IMR-90 (cell line): ENCODE data around the gene ACTN1. TPM values are rescaled to one million over a fixed set of nuclear protein-coding genes. Genes with fewer than 3 reads are reported as not detected.
A peak's percentile ranks its signal among the peaks of the same experiment; 100 is the strongest.

ENCODE experiments used
- ATAC-seq: fragments of 200-7000 bp; cut with Tn5 transposase; 2 replicates; pipeline ENCODE4 v1.9.1; 2020; ENCODE audit warnings: low read depth, mild to moderate bottlenecking, moderate library complexity
- BruUV-seq: library from RNA; stranded (reverse); fragments of 400-500 nt; replicated peaks from 2 replicates; lab custom pipeline; 2021; lab: Mats Ljungman, UMichigan
- CTCF ChIA-PET: fragments of 300-600 bp; formaldehyde crosslinking; extraction: SDS; loops from one replicate; lab custom pipeline; 2021; ENCODE audit warnings: antibody characterized with exemption; lab: Yijun Ruan, JAX
- POLR2A ChIA-PET: fragments of 300-600 bp; sonication (Branson Sonifier 250); formaldehyde crosslinking; loops from one replicate; lab custom pipeline; 2022; ENCODE audit warnings: antibody characterized with exemption; ENCODE audit not compliant: unreplicated experiment; lab: Charles Lee
- DNase-seq: peaks from one replicate; pipeline ENCODE4 v3.0.0; 2013
- H2AFZ ChIP-seq: replicated peaks from 2 replicates; pipeline ENCODE3; 2013; ENCODE audit warnings: low read length, mild to moderate bottlenecking; ENCODE audit not compliant: poor library complexity
- H2AK5ac ChIP-seq: 2 replicates; pipeline ENCODE4 v1.6.1; 2013; ENCODE audit warnings: low read depth, low read length, inconsistent platforms
- H2AK9ac ChIP-seq: replicated peaks from 2 replicates; pipeline ENCODE3; 2013; ENCODE audit warnings: mild to moderate bottlenecking, low read depth, low read length, moderate library complexity; ENCODE audit not compliant: poor library complexity
- H2BK120ac ChIP-seq: 2 replicates; pipeline ENCODE4 v1.6.1; 2013; ENCODE audit warnings: low read depth, low read length, inconsistent platforms
- H2BK15ac ChIP-seq: 3 replicates; pipeline ENCODE4 v1.6.1; 2013; ENCODE audit warnings: low read depth, low read length, inconsistent platforms
- H2BK20ac ChIP-seq: 2 replicates; pipeline ENCODE4 v1.6.1; 2013; ENCODE audit warnings: low read depth, mild to moderate bottlenecking, inconsistent platforms, low read length, moderate library complexity
- H2BK5ac ChIP-seq: 2 replicates; pipeline ENCODE4 v1.6.1; 2013; ENCODE audit warnings: mild to moderate bottlenecking, low read depth, low read length, inconsistent platforms; ENCODE audit not compliant: poor library complexity, severe bottlenecking
- H3K14ac ChIP-seq: replicated peaks from 2 replicates; pipeline ENCODE4 v1.6.1; 2013; ENCODE audit warnings: low read depth, low read length, inconsistent platforms
- H3K18ac ChIP-seq: 2 replicates; pipeline ENCODE4 v1.6.1; 2013; ENCODE audit warnings: low read depth, low read length, control low read depth
- H3K23ac ChIP-seq: 2 replicates; pipeline ENCODE4 v1.6.1; 2013; ENCODE audit warnings: low read depth, low read length, inconsistent platforms
- H3K27ac ChIP-seq: 2 replicates; pipeline ENCODE4 v1.5.1; 2013; ENCODE audit warnings: mild to moderate bottlenecking, control low read depth, low read length; ENCODE audit not compliant: insufficient read depth
- H3K27me3 ChIP-seq: 2 replicates; pipeline ENCODE4 v1.6.1; 2013; ENCODE audit warnings: low read length; ENCODE audit not compliant: control insufficient read depth, insufficient read depth
- H3K36me3 ChIP-seq: 2 replicates; pipeline ENCODE4 v1.6.1; 2013; ENCODE audit warnings: low read length, mixed read lengths; ENCODE audit not compliant: control insufficient read depth, insufficient read depth
- H3K4ac ChIP-seq: 2 replicates; pipeline ENCODE4 v1.6.1; 2013; ENCODE audit warnings: low read depth, low read length, inconsistent platforms
- H3K4me1 ChIP-seq: 2 replicates; pipeline ENCODE4 v1.6.1; 2013; ENCODE audit warnings: low read length, mixed read lengths; ENCODE audit not compliant: control insufficient read depth, insufficient read depth
- H3K4me2 ChIP-seq: 2 replicates; pipeline ENCODE4 v1.6.1; 2013; ENCODE audit warnings: low read depth, mild to moderate bottlenecking, control low read depth, low read length, moderate library complexity
- H3K4me3 ChIP-seq: 2 replicates; pipeline ENCODE4 v1.5.1; 2013; ENCODE audit warnings: low read depth, mild to moderate bottlenecking, control low read depth, low read length, moderate library complexity; ENCODE audit not compliant: insufficient read depth
- H3K56ac ChIP-seq: 2 replicates; pipeline ENCODE4 v1.6.1; 2013; ENCODE audit warnings: low read length, inconsistent platforms; ENCODE audit not compliant: insufficient read depth; ENCODE audit errors: extremely low read depth
- H3K79me1 ChIP-seq, 2 experiments: 2 replicates each; pipeline ENCODE4 v1.6.1; 2013; ENCODE audit warnings: low read length in 2 of 2, inconsistent platforms in 1 of 2, low read depth in 1 of 2
- H3K9ac ChIP-seq: 2 replicates; pipeline ENCODE4 v1.6.1; 2013; ENCODE audit warnings: low read depth, low read length, control low read depth
- H3K9me1 ChIP-seq: 2 replicates; pipeline ENCODE4 v1.6.1; 2013; ENCODE audit warnings: low read length, inconsistent platforms; ENCODE audit not compliant: insufficient read depth
- H3K9me3 ChIP-seq: 2 replicates; pipeline ENCODE4 v1.6.1; 2013; ENCODE audit warnings: low read length; ENCODE audit not compliant: control insufficient read depth, insufficient read depth
- H4K20me1 ChIP-seq: 2 replicates; pipeline ENCODE4 v1.6.1; 2013; ENCODE audit warnings: low read length, inconsistent platforms; ENCODE audit not compliant: insufficient read depth
- H4K5ac ChIP-seq: 2 replicates; pipeline ENCODE4 v1.6.1; 2013; ENCODE audit warnings: mild to moderate bottlenecking, low read depth, low read length, control low read depth
- H4K8ac ChIP-seq, 2 experiments: 2 replicates each; pipeline ENCODE4 v1.6.1; 2013; ENCODE audit warnings: low read depth in 2 of 2, low read length in 2 of 2, control low read depth in 1 of 2, inconsistent platforms in 1 of 2
- H4K91ac ChIP-seq: 2 replicates; pipeline ENCODE4 v1.6.1; 2013; ENCODE audit warnings: low read depth, low read length, inconsistent platforms; ENCODE audit not compliant: insufficient read depth
- CEBPB ChIP-seq: IDR thresholded peaks from 2 replicates; pipeline ENCODE4 v1.6.1; 2012; ENCODE audit warnings: low read depth, low read length, improper control_type of control experiment
- NFE2L2 ChIP-seq: fragments of 150-350 bp; IDR thresholded peaks from 2 replicates; pipeline ENCODE4 v1.6.1; 2016; ENCODE audit warnings: low read depth, mild to moderate bottlenecking, low read length
- WGBS, 2 experiments: methylation state at CpG; one replicate each; pipeline versions ENCODE4 v1.1.5 to v1.1.7; 2013; ENCODE audit warnings: missing lambda C conversion rate in 2 of 2; ENCODE audit not compliant: insufficient read length in 1 of 2; ENCODE audit errors: extremely low coverage in 2 of 2; 5-methylcytosine and 5-hydroxymethylcytosine counted together
- dilution Hi-C: fragments of 300-500 bp; cut with HindIII; formaldehyde crosslinking; loops from one replicate; pipeline ENCODE4 v1.14.3; 2018; ENCODE audit warnings: low sequenced_read_pairs; ENCODE audit not compliant: unreplicated experiment
- in situ Hi-C: fragments of 300-500 bp; cut with MboI; formaldehyde crosslinking; loops from 3 replicates; pipeline ENCODE4 v1.14.3; 2019; ENCODE audit warnings: low sequenced_read_pairs, inconsistent platforms, mixed read lengths
- intact Hi-C: fragments of 100-400 bp; cut with micrococcal nuclease; formaldehyde crosslinking; loops from 2 replicates; pipeline ENCODE4 v1.10.0; 2022
- polyA plus RNA-seq, 3 experiments: library from polyadenylated mRNA; depleted of rRNA; stranded (reverse); fragments of >200 nt; gene quantifications; 2 replicates each; pipeline ENCODE4 v1.2.3, GENCODE V29; 2012; ENCODE audit warnings: low replicate concordance in 1 of 3
- total RNA-seq: library from RNA; depleted of rRNA; stranded (reverse); fragments of >200 nt; gene quantifications from 2 replicates; pipeline ENCODE4 v1.2.3, GENCODE V29; 2012

ACTN1 gene
- total and polyA plus RNA-seq, 2 of the 4 experiments (the other 2 are of a cell fraction), result 684 to 766 TPM

DNA sequence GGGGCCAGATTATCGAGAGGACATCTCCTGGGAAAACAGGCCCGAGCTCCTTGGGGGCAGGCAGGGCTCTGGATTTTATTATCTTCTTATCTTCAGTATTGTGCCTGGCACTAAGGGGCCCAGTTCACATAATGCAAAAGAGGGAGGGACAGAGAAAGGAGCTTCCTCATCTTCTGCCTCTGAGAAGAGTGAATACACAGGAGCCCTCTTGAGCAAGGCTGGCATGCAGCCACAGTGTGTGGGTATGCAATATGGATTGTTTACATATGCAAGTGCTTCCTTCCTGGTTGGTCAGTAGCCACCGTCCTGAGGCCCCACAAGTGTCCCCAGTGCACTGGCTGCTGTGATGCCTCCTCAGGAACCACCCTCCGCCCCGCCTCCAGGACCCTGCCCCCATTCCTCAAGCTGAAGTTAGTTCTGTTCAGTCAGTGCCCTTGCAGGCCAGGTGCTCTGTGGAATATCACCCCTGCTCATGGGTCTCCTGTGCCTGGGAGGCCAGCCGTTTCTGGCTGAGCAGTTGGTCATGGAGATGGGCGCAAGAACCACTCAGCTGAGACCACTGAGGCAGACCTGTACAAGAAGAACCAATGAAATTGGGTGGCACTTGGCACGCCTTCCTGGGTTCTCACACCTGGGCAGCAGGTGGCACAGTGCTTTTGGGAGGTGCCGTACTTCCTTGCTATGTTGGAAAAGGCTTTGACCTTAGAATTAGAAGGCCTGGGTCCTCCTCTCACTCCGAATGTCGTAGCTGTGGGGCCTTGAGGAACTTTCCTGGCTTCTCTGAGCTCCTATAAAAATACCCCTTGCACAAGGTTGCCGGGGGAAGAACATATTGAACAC is 35.1 kb upstream of the ACTN1 start:
- Histone ChIP-seq H3K4me1 (peaks cover 12% of the 10 kb centered on the region), H3K4ac (peak overlapping the region; percentile 19; the same call in 1 of the 2 replicates), H3K18ac (no peak overlapping the region), H3K36me3 (no peaks in the 10 kb centered on the region), H4K20me1 (no peaks in the 10 kb centered on the region), H2BK5ac (peak overlapping the region; percentile 63), H3K79me1 (peaks cover 0 to 5% of the 10 kb centered on the region in 2 experiments; a peak in 1 of 4 replicates), H2BK120ac (peak overlapping the region; percentile 22), H3K4me3 (no peak overlapping the region), H2AK9ac (peak overlapping the region; percentile 61), H2BK15ac (no peak overlapping the region), H3K9ac (no peak overlapping the region), H3K9me1 (peaks cover 10% of the 10 kb centered on the region), H4K8ac (0 out of 4 replicates have a peak overlapping the region, but pooled peaks of 1 of the 2 experiments have one; percentile 3), H3K27me3 (no peaks in the 10 kb centered on the region), H3K27ac (no peak overlapping the region), H2BK20ac (no peak overlapping the region), H3K56ac (no peak overlapping the region), H4K5ac (no peak overlapping the region), H3K23ac (no peak overlapping the region), H3K4me2 (no peak overlapping the region), H3K14ac (no peak overlapping the region), H2AFZ (peak overlapping the region; percentile 12), H3K9me3 (no peaks in the 10 kb centered on the region), H4K91ac (no peak overlapping the region), H2AK5ac (peak overlapping the region; percentile 31; the same call in 1 of the 2 replicates)
- 56% methylated on average over 2 of the region's 12 CpGs; no CpG with 5 or more reads in 1 of the 2 experiments for WGBS, 2 experiments
- POLR2A ChIA-PET, result no interaction called here
- TF ChIP-seq CEBPB (peak; percentile 78; the same call in 1 of the 2 replicates), NFE2L2 (no peak)
- BruUV-seq, result no TSS peak
- DNase-seq (peak; percentile 83), ATAC-seq (peak; percentile 69)
- dilution Hi-C loops (no loop called here), intact Hi-C loops (no loop called here), in situ Hi-C loops (no loop called here)
- CTCF ChIA-PET, result interaction anchor here (0.9 to 2.0 kb wide), 2 partner anchors 9 to 32 kb away, joined by 3 to 6 read pairs; no protein-coding TSS in a partner anchor
